Measurements from ENCODE around the gene ABHD15. TPM values are rescaled to one million over a fixed set of nuclear protein-coding genes. Genes with fewer than 3 reads are reported as not detected.
A peak's percentile ranks its signal among the peaks of the same experiment; 100 is the strongest.

Gene ABHD15
- total and polyA plus RNA-seq, 9 of the 15 experiments (the other 6 are each of a cell fraction or from before 2014, with no cell fraction given), result 0.85 to 4.2 (median 2.1) TPM

GRCh38 chr17:29572691-29573557 is 6.1 kb upstream of the ABHD15 start (continued):
- TF ChIP-seq SAP30 (IDR thresholded peaks at IDR 0.05; ENCODE audit: borderline replicate concordance, insufficient read depth, low read depth, low read length, poor library complexity, severe bottlenecking) (no peak), EGR1 (conservative IDR thresholded peaks at IDR 0.05) (peak; percentile 70), SMAD2 (IDR thresholded peaks at IDR 0.05; ENCODE audit: low read depth, low read length) (no peak), ZNF12 (CRISPR knock-in tag; IDR thresholded peaks at IDR 0.05) (no peak), ZBTB7A (IDR thresholded peaks at IDR 0.05; ENCODE audit: borderline replicate concordance, control insufficient read depth, low read depth, low read length) (peak; percentile 69; the same call in 1 of the 2 replicates), CCAR2 (IDR thresholded peaks at IDR 0.05; ENCODE audit: low read depth, low read length) (no peak), ATF1 (CRISPR knock-in tag; IDR thresholded peaks at IDR 0.05) (no peak), ATF1 (tag; IDR thresholded peaks at IDR 0.05) (0 out of 2 replicates have a peak, but pooled peaks have one; percentile 17), TAF7 (tag; IDR thresholded peaks at IDR 0.05) (no peak), GATAD2B (IDR thresholded peaks at IDR 0.05; ENCODE audit: borderline replicate concordance) (peak; percentile 46; the same call in 1 of the 2 replicates), RB1 (IDR thresholded peaks at IDR 0.05; ENCODE audit: low read depth) (peak; percentile 56; the same call in 1 of the 2 replicates), PHB2 (IDR thresholded peaks at IDR 0.05; ENCODE audit: low read depth) (no peak), MYC (IDR thresholded peaks at IDR 0.05; ENCODE audit: low read depth, low read length) (peak; percentile 92), MYC (CRISPR knock-in tag; IDR thresholded peaks at IDR 0.05; ENCODE audit: borderline replicate concordance, low read depth) (no peak), NR2C2 (CRISPR knock-in tag; IDR thresholded peaks at IDR 0.05) (no peak), NR2C2 (tag; IDR thresholded peaks at IDR 0.05) (peak; percentile 80)
